Cerebellar cortex (tissue), 1 donor: Measurements from ENCODE around the gene TRANK1.
A peak's percentile ranks its signal among the peaks of the same experiment; 100 is the strongest.
"Not testable (repeated sequence)": the region's sequence is repeated elsewhere in the genome, so short reads cannot be mapped to it uniquely, and the experiment has no call there.

Experiments
- DNase-seq: peaks from one replicate; pipeline ENCODE4 v3.0.0-alpha.2; 2015; ENCODE audit warnings: low spot score

Gene TRANK1

GRCh38 chr3:36957063-36957462 is 12.2 kb upstream of the TRANK1 start:
- no peak for DNase-seq

- DNase-seq = no peak
These were observed 11.3 kb upstream of the TRANK1 start for GRCh38 chr3:36956155-36956554.

DNA sequence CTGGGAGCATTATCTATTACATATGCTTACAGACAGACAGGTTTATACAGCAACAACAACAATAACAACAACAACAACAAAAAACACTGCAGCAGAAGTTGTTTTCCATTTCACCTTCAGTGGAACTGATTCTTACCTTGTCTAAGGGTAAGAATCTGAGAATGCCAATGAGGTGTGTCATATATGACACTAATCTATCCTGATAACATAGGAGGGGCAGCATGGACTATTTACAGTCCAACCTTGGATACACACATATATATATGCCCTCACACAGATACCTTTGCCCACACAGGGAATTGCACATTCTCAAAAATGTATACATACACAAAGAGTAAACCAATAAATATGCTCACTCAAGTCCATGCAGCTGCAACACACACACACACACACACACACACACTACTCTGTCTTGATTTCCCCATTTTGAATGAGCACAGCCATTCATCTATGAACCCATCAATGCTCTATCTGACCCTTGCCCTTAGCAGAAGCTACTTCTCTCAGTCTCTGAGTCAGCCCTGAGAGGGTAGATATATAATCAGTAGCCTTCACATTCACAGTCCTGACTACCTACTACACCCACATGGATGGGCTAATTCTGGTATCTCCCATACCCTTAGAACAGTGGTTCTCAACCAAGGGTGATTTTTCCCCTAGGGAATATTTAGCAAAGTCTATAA is 9.7 kb upstream of the TRANK1 start:
- no peak for DNase-seq

- not testable (repeated sequence) for DNase-seq
These were observed 3.0 kb upstream of the TRANK1 start for GRCh38 chr3:36947814-36948213.

GRCh38 chr3:36945333-36945980 is 603 bp upstream of the TRANK1 start:
- DNase-seq = no peak

GRCh38 chr3:36944012-36944640 is 728 bp downstream of the TRANK1 start:
- DNase-seq = peak; percentile 67

- no peak for DNase-seq
These were observed 1.3 kb downstream of the TRANK1 start for GRCh38 chr3:36943601-36944000.

DNA sequence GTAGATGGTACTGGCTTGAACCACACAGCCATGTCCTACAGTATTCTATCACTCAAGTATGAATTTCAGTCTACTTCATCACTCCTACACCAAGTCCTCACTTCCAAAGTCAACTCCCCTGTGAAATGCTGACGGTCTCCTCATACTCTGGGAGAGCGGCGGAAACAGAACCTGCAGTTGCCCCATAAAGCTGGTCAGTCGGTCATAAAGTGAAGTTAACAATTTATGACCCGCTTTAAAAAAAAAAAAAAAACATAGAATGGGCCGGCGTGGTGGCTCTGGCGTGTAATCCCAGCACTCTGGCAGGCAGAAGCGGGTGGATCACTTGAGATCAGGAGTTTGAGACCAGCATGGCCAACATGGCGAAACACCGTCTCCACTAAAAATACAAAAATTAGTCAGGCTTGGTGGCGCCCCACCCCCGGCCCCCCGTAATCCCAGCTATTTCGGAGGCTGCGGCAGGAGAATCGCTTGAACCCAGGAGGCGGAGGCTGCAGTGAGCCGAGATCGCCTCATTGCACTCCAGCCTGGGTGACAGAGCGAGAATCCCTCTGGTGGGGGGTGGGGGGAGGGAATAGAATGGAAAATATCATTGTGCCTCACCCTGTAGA is 2.1 kb downstream of the TRANK1 start:
- no peak for DNase-seq

DNA sequence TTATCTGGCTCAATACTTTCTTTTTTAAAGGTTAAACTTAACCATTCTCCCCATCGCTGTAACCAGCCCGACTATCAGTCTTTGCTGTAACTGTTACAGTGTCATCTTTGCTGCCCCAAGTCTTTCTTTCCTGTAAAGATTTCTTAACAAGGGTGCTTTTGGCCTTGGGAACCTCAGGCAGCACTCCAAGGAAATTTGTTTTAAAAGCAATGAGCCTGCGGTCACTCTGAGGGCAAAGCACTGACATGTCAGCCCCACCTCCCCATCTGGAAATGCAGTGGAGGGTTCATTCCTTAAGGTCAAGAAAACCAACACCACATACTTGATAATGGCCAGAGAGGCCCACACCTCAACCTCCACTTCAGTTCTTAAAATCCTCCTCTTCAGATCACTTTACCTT is 3.2 kb downstream of the TRANK1 start:
- DNase-seq = no peak

DNA sequence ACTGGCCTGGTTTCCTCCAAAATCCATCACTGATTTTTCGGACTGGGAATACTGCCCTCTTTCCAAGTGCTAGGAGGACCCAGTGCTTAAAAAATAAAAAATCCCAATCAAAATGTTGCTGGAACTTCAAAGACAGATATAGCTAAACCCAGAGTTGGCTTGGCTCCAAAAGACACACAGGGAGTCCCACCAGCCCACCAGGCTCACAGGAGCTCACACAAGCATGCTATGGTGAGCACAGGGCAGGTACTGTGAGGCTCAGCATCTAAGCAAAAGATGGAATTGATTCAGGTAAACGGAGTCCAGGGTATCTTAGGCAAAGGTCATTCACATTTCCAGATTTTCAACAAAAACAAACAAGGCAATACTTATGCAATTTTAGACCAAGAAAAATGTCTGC is 3.7 kb downstream of the TRANK1 start:
- no peak for DNase-seq

GRCh38 chr3:36937492-36937891 is 7.4 kb downstream of the TRANK1 start:
- no peak for DNase-seq

DNA sequence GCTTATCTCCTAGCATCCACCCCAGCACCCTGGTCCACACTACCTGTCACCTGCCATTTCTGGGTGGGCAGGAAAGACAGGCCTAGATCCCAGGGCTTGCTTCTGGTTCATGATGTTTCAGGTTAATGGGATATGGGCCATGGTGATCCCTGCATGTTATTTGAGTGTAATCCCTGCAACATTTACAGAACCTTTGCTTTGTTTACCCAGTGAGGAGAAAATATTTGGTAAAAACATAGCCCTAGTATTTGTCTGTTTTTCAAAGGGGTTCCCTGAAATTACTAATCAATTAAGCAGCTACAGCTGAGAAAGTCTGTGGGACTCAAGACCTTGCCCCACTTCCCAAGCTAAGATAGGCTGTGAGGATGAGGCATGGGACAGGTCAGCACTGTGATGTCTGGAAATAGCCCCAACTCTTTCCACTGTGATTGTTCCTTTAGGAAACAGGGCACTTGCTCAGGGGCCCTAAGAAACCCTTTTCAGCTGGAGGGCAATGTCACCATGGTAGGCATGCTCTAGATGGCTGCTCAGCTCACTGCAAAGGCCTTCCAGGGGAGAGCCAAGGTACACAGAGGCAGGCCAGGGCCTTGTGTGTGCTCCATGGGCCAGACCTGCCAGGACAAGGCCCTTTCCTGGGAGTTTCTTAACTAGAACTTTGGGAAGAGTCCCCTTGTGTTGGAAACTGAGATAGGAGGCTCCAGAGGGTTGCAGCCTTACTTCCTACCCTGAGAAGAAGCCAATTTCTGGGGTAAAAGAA is 11.1 kb downstream of the TRANK1 start:
- DNase-seq = no peak

- not testable (repeated sequence) for DNase-seq
These were observed 13.4 kb downstream of the TRANK1 start for GRCh38 chr3:36931424-36931823.

DNA sequence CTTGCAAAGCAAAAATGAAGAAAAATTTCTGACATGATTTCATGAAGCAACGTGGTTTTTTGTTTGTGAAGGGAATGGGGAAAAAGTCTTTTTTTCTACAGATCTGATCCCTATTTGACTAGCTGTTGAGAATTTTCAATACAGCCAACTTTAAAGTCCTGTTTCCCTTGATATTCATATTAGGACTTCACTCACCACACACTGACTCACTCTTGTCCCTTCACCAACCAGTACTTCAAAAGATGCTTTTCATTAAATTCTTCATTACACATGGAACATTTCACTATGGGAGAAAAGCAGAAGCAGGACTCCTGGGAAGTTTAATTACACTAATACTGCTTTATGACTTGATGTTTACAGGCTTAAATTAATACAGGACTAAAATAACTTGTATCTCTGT is 16.6 kb downstream of the TRANK1 start:
- no peak for DNase-seq

DNA sequence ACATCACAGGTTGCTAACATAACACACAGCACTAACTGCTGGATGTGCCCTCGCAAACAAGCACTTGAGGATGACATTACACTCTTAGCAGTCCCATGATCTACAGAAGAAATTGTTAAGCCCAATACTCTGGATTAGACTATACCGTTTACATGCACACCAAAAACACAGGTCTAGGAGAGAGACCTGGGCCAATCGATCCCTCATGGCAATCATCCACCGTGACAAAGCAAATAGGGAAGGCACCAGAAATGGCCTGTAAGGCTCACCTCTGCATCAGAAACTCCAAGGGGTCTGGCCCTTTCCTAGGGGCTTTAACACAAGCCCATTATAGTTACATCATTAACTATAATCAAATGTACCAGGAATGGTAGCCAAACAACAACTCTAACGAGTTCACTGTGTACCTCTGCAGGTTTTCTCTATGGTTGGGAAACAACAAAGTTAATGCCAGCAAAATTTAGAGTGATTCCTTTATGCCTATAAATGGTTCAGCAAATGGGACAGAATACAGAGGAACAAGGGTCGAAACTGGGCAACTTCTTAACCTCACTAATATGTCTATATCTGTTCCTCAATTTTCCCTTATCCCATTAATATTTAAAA is 18.5 kb downstream of the TRANK1 start:
- DNase-seq = no peak

DNA sequence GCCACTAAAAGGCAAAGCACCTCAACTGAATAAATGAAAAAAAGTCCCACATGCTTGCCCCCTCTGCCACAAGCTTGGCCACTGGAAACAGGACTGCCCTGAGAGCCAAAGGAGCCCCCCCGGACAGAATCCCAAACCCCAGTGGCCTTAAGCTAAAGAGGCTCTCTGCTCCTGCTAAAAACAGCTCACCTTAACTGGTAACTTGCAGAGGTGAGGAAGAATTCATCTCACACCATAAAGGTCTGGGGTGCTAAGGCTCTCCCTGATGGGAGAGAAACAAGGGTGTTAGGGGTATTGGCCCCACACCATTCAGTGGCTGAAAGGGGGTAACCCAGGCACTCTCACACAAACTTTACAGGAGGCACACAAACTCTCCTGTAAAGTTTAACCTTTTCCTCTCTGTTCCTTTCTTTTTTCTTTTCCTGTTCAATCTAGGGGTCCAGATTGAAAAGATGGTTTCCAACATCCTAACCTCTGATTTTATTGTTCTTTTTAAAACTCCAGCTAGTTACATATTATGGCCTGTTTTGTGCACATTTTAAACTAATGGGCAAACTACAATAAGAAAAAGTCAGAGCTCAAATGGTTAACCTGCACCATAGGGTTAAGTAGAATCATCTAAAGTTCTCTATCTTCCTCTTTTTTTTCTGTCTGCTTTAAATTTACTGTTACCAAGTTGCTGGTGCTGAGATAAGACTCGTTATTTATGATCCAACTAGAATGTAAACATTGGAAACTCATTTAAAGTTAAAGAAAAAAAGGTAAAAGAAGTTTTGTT is 19.9 kb downstream of the TRANK1 start:
- DNase-seq = no peak

DNA sequence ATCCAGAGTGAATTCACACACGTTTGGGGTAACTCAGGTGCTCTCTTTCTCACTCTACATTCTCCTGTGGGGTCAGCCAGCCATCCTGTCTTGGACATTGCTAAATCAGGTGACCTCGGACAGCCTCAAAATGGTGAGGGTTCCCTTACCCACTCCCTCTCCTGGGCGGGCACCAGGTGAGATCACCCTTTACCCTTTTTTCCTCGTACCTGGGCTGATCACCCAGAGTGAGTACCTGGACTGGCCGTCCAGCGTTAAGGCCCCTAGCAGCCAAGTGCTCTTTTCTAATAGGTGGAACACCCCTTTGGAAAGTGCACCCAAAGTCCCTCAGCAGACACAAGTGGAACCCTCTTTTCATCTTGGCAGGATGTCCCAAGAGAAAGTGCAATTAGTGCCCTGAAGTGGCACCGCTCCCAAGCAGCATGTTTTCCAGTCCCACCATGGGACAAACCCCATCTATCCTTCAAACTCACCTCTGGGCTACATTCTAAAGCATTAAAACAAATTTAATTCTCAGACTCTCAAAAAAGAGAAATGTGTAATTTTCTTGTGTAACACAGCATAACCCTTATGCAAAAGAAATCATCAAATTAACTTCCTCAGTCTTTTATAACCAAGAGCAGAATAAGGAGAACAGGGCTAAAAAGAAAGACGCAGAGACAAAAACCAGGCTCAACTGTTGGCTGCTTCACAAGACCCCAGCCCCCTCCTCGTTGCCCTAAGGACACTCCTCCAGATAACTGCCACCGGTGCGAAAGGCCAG is 20.7 kb downstream of the TRANK1 start:
- DNase-seq = no peak

DNA sequence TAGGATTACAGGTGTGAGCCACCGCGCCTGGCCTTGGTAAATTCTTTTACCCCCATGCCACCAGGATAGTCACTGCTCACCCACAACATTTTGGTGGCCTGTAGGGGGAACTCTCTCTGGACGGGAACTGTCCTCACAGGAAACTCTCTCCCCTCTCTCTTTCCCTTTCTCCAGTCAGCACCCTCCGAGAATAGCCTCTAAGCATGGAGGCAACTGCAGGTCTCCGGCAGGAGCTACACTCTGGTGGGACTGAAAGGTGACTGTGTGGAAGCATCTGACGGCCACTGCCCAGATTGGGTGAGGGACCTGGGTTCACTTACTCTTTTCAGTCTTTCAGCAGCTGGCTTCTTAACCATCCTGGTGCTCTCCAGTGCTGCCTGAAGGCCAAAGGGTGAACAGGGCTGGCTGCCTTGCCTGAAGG is 21.3 kb downstream of the TRANK1 start:
- no peak for DNase-seq

GRCh38 chr3:36920884-36921567 is 23.8 kb downstream of the TRANK1 start:
- no peak for DNase-seq
